Measurements from ENCODE around the gene MND1. TPM values are rescaled to one million over a fixed set of nuclear protein-coding genes. Genes with fewer than 3 reads are reported as not detected.

Gene MND1
- total and polyA plus RNA-seq, 8 donors, result 0.25 to 0.70 (median 0.35) TPM; not detected in 3

GRCh38 chr4:153335665-153336064 lies 8.8 kb upstream of the MND1 start:
- H3K4me1 ChIP-seq, result no peaks in the 10 kb centered on the region
- DNase-seq (no peak), FAIRE-seq (no peak), ATAC-seq (no peak)
- no peaks in the 10 kb centered on the region for H3K27me3 ChIP-seq
- H3K4me3 ChIP-seq, result no peak overlapping the region
- intact Hi-C loops (cut with DNase I), result no loop called here
- H3K36me3 ChIP-seq, result peaks cover 0 to 14% (median 0%) of the 10 kb centered on the region in 3 donors
- no peak for TF ChIP-seq CTCF (IDR thresholded peaks at IDR 0.05)
- WGBS, 2 donors, result 70 to 79% methylated on average over 4 of the region's 4 CpGs
- no peaks in the 10 kb centered on the region for H3K9me3 ChIP-seq
- H3K27ac ChIP-seq, result no peak overlapping the region

- ATAC-seq, result no peak
- WGBS, 2 donors, result 63 to 64% methylated on average over 4 of the region's 4 CpGs
- Histone ChIP-seq H3K9me3 (no peaks in the 10 kb centered on the region), H3K27ac (no peak overlapping the region), H3K4me1 (peaks cover 0 to 4% (median 0%) of the 10 kb centered on the region in 3 donors), H3K36me3 (peaks cover 0 to 10% (median 0%) of the 10 kb centered on the region in 3 donors), H3K27me3 (no peaks in the 10 kb centered on the region), H3K4me3 (no peak overlapping the region)
- no peak for FAIRE-seq
- no peak for TF ChIP-seq CTCF (IDR thresholded peaks at IDR 0.05)
- DNase-seq, result no peak
- intact Hi-C loops (cut with DNase I), result no loop called here
These were observed 6.8 kb upstream of the MND1 start for GRCh38 chr4:153337686-153338085.

GRCh38 chr4:153341575-153342090 lies 2.9 kb upstream of the MND1 start:
- Histone ChIP-seq H3K9me3 (no peaks in the 10 kb centered on the region), H3K36me3 (no peaks in the 10 kb centered on the region), H3K27me3 (no peaks in the 10 kb centered on the region), H3K4me1 (peaks cover 6 to 14% (median 8%) of the 10 kb centered on the region in 3 donors), H3K27ac (peak overlapping the region in 1 of 4 donors; percentile 25), H3K4me3 (no peak overlapping the region)
- DNase-seq (no peak), FAIRE-seq (no peak), ATAC-seq (peak; percentile 12 to 45 (median 30))
- WGBS, 2 donors, result 37 to 44% methylated on average over 5 of the region's 5 CpGs
- no peak for TF ChIP-seq CTCF (IDR thresholded peaks at IDR 0.05)
- intact Hi-C loops (cut with DNase I), result no loop called here

GRCh38 chr4:153342751-153343552 lies 1.5 kb upstream of the MND1 start:
- no peak for DNase-seq
- FAIRE-seq, result no peak
- 80 to 84% methylated on average over 6 of the region's 6 CpGs for WGBS, 2 donors
- intact Hi-C loops (cut with DNase I), result no loop called here
- Histone ChIP-seq H3K36me3 (no peaks in the 10 kb centered on the region), H3K27ac (no peak overlapping the region), H3K27me3 (no peaks in the 10 kb centered on the region), H3K4me3 (no peak overlapping the region), H3K4me1 (peaks cover 6 to 14% (median 8%) of the 10 kb centered on the region in 3 donors), H3K9me3 (no peaks in the 10 kb centered on the region)
- ATAC-seq, result no peak
- TF ChIP-seq CTCF (IDR thresholded peaks at IDR 0.05), result no peak

All from pancreas (tissue), 10 donors.